HG03039 (cell line): ENCODE data around the gene CLASP1.
"Not testable (repeated sequence)": the region's sequence is repeated elsewhere in the genome, so short reads cannot be mapped to it uniquely, and the experiment has no call there.

Source experiments
- ATAC-seq: cut with Tn5 transposase; IDR thresholded peaks from one replicate; pipeline ENCODE4 v1.9.1; 2021; ENCODE audit warnings: mild to moderate bottlenecking, moderate library complexity; ENCODE audit not compliant: unreplicated experiment

The CLASP1 gene

DNA sequence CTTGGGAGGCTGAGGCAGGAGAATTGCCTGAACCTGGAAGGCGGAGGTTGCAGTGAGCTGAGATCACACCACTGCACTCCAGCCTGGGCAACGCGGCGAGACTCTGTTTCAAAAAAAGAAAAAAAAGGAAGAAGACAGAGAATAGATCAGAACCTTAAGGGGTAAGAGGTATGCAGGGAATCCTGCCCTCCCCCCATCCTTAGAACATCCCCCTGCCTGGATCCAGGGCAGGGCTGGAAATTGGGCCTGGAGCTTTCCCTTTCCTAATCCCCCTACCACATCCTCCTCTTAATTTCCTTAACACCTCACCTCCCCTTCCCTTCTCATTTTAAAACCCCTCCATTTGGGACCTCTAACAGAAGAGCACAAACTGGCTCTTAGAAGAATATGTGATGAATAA lies 62.1 kb downstream of the CLASP1 start:
- no peak for ATAC-seq

DNA sequence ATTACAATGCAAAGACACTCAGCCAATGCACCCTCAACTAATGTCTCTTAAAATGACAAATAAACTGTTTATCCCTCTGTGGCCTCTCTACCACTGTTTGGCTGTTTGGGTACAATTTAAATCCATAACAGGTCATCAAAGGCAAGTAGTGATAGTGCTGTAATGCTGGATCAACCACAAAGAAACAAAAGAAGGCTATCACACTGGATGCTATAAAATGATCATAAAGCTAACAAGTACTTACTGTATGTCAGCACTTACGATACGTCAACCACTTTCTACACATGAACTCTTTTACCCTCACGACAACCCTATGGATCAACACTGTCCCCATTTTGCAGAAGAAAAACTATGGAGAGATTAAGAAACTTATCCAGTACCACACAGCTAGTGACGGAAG lies 64.5 kb downstream of the CLASP1 start:
- no peak for ATAC-seq

DNA sequence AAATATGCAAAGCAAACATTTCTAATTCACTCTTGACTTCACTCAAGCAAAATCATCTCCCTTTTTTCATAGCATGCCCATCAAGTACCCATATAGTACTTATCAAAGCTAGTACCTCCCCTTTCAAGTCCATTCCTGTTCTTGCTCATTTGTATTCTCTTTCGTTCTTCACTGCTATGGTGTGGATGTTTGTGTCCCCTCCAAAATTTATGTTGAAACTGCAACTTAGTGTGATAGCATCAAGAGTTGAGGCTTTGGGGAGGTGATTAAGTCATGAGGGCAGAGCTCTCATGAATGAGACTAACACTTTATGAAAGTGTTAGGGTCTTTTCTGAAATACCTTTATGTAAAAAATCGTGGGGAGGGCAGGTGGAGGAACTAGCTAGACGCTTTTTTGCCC lies 65.7 kb downstream of the CLASP1 start:
- ATAC-seq = no peak

DNA sequence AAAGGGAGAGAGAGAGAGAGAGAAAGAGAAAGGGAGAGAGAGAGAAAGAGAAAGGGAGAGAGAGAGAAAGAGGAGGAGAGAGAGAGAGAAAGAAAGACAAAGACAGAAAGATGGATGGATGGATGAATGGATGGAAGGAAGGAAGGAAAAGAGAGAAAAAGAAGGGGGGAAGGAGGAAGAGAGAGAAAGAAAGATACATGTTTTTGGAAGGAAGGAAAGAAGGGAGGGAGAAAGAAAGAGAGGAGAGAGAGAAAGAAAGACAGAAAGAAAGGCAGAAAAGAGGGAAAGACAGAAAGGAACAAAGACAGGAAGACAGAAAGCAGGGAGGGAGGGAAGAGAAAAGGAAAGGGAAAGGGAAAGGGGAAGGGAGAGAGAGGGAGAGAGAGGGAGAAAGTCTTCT lies 67.0 kb downstream of the CLASP1 start:
- ATAC-seq = no peak

DNA sequence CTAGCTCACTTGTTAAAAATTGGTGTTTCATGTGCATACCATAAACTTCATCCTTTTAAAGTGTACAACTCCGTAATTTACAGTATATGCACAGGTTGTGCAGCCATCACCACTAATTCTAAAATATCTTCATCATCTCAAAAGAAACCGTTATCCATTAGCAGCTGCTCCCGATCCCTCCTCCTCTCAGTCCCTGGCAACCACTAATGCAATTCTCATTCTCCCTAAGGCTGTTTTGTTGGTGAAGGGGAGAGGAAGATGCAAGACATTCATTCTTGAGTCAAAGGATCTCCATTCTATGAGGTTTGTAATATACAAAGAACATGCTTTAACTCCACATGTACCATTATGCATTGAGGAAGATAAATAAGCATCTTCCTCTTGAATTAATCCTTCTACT lies 70.0 kb downstream of the CLASP1 start:
- no peak for ATAC-seq

DNA sequence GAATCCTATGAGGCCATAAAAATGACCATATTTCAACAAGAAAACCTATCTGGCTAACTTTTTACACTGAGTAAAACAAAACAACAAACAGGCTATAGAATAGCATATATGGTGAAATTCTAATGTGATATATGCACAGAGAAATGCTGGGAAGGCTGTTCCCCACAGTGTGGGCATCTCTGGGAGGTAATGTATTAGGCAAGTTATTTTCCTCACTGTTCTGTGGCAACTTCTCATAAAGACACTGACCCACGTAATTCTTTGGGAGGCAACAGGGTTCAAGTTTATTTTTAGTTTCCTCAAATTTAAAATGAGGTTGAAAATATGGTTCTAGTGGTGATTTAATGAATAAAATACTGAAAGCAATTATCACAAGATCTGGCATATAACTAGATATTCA lies 71.9 kb downstream of the CLASP1 start:
- no peak for ATAC-seq

DNA sequence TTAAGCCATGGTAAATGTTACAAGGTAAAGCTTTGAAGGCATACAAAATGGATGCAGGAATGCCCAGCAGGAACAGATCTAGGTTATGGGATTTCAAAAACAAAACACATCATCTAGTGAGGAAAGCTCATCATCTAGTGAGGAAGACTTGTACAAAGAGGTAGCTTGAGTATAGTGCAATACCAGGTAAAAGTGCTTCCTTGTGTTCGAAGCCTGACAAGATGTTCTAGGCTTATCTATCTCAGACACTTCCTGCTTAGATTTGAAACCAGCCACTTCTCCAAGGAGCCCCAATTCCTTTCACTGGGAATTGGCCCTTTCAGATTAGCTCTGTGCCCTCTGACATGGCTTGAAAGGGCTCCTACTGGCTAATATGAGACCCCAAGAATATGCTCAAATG lies 73.0 kb downstream of the CLASP1 start:
- no peak for ATAC-seq

DNA sequence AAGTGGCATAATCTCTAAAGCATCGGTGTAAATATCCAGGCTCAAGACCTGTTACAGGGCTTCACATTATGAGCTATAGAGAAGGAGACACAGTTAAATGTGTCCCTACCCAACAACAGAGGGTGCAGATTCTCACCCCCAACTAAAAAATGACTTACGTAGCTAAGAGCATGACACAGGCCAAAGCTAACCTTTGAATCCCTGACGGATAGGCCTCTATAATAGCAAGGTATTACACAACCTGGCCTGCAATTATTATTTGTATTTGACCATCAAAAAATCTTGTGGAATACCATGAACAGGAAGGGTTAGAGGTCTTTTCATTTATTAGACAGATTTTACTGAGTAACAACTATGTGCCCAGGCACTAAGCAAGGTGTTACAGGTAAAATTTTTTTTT lies 73.5 kb downstream of the CLASP1 start:
- ATAC-seq = no peak

DNA sequence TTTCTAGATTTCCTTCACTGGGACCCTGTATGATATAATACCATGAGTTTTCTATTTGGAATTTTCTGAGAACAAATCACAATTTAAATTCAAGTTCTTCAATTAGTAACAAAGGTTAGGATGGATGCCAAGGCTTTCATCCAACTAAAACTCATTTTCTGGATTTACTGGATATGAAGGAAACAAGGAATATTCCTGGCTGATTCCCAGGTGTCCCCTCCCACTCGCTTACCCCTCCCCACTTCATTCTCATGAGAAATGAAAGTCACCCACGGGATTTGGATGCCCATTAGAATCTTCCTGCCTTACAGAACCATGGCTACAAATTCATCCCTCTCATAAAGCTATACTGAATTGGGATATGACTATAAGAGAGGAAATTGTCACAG lies 78.6 kb downstream of the CLASP1 start:
- ATAC-seq = no peak

DNA sequence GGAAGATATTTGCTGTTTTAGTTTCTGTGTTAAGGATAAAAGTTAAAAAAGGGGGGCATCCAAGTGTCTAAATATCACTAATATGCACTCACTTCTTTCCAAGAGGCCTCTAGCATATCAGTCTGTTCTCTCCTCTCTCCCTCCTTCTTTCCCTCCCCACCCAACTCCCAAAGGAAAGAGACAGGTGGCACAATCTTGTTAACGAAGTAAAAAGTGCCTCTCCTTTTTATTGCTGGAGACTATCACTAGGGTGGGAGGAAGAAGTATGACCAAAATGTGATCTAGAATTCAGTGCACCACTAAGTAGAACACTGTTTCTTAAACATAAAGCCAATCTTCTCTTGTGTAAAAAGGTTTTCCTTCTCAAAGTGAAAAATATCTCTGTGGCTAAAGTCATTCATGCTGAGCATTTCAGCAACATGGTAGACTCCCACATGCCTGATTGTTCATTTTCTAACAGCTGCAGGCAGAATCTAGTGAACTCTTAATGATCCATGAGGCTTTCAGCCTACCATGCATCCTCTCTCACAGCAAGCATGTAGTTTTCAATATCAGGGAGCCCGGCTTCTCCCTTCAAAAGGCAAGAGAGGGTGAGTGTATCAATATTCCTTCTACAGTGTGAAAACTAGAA lies 79.1 kb downstream of the CLASP1 start:
- ATAC-seq = no peak

DNA sequence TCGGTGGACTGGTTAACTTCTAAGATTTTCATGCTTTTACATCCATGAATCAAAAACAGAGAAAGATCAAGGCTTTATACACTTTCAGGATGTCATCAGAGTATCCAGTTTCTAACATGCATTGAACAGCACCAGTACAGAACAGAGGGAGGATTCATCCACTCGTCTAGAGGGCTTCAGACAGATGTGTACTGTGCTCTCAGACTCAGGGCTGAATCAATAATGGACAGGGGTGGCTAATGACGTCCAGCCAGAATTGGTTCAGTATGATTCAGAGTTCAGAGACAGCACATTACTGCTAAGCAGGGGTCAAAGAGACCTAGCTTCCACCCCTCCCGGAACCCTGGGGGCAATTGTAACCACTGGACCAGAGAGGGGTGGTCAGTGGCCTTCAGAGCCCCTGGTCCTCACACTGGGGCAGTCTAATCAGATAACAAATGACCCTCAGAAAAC lies 81.3 kb downstream of the CLASP1 start:
- ATAC-seq = no peak

DNA sequence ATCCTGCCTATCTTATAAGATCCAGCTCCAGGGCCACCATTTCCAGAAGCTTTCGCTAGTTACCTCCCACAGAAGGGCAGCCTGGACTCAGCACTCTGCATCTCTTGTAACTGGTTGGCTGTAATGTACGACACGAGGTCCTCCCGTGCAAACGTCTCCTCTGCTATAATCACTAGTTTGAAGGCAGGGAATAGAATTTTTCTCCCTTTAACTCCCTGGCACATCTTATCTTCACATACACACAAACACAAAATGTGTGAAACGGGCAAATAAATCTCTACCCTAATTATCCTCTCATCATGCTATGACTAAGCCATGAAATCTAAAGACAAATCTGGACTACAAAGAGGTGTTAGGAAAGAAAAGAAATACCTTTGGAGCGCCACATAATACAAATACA lies 81.8 kb downstream of the CLASP1 start:
- ATAC-seq = no peak

DNA sequence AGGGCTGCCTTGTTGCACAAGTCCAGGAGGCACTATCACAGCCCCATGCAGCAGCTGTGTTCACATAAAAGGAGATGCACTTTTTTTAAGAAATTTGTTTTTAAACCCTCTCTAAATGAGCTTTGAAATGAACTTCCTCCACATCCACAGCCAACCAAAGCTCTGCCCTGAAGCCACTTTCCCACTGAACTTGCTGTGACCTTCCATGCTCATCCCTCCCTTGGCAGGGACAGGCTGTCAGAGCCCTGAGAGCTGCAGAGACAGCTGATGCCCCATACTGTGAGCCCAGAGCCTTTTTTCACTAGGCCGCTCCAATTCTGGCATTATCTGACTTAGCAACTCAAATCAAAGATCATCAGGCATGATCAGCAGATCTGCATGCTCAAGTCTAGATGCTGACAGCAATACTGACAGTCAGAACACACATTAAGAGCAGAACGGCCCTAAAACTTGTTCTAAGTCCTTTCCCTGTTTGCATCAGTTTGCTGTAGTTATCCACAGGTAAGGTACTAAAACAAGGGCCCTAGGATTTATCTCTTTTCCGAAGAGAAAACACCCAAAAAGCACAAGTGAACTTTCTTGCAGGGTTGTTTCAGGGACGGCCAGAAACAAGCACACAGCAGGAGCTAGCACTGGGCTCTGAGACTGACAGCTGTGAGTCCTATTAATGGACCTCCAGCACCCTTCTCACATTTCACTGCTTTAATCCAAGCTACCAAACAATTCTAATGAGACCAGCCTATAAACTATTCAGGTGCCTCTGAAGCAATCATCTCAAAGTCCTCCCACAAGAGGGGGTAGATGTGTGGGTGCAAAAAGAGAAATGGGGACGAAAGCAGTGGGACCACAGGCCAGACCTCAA lies 83.6 kb downstream of the CLASP1 start:
- ATAC-seq = no peak

DNA sequence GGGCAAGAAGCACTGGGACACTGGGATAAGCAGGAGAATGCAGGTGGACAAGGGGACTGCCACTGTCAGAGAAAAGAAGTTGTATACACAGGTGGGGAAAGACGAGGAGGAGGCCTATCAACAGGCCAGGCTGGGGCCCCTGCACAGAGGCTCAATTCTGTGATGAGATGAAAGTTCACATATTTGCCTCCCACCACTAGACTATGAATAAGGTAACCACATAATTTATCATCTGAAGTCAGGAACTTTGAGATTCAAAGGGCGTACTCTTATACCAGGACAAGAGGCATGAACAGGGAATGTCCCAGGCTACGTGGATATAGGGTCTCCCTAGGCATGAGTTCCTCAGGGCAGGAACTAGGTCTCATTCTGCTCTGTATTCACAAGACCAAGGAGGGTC lies 84.4 kb downstream of the CLASP1 start:
- ATAC-seq = no peak

DNA sequence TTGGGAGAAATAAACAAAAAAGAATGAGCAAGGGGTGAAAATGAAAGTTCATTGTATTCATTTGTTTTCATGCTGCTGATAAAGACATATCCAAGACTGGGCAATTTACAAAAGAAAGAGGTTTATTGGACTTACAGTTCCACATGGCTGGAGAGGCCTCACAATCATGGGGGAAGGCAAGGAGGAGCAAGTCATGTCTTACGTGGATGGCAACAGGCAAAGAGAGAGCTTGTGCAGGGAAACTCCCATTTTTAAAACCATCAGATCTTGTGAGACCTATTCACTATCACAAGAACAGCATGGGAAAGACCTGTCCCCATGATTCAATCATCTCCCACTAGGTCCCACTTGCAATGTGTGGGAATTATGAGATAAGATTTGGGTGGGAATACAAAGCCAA lies 85.5 kb downstream of the CLASP1 start:
- not testable (repeated sequence) for ATAC-seq

DNA sequence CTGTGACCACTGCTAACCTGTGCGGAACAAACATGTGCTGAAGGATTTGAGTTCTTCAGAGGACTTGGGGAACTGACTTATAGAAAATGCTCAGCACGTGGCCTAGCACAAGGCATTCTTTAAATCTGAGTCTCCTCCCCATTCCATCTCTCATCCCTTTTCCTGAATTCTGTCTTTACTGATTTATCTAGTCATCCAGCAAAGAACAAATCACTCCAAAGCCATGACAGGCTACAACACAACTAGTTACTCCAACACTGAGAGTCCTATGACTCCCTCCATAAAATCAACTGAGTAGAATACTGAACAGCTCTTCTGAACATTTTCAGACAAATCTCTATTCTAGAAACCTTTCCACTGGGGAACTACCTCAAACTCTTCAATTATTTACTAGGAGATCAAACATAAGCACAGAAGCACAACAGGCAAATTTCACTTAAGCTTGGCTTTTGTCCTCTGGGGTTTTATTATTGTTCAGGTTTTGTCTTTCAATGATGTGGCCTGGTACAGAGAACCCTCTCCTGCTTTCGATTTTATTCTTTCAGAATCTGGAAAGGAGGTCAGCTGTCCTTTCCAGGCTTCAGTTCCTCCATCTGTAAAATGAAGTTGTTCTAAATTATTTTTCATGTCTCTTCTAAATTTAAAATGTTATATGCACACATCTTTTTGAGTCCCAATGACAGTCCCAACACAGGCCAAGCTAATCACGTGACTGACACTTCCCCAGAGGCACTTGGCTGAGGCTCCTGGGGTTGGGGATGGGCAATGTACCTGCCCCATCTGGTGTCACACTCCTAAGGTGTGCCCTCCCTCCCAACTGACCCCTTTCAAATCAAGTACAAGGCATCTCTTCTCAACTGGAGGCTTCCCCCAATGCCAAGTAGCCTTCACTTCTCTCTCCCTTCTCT lies 86.7 kb downstream of the CLASP1 start:
- no peak for ATAC-seq

DNA sequence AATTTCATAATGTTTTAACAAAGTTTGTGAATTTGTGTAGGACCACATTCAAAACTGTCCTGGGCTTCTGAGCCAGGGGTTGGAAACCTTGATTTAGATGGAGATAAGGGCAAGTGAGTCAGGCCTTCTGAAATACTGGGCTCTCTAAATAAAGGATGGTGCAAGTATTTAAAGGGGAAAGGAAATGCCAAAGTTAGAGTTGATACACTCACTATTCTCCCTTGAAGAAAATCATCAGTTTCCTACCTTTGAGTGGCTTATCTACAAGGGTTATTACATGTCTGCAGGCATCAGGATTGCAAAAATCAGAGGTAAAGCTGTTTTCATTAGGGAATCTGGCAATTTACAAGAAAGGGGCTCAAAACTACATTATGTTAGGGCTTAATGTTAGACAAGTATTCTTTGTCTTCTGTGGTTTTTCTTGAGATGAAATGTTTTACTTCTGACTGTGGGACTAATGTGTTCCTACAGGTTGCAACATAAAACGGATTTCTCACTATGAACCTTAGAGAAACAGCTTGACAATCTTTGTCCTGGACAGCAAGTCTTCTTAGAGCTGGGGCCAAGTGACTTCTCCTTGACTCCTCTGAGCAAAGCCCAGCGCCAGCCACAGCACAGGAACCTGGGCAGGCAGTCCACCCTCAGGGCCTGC lies 87.5 kb downstream of the CLASP1 start:
- ATAC-seq = no peak

DNA sequence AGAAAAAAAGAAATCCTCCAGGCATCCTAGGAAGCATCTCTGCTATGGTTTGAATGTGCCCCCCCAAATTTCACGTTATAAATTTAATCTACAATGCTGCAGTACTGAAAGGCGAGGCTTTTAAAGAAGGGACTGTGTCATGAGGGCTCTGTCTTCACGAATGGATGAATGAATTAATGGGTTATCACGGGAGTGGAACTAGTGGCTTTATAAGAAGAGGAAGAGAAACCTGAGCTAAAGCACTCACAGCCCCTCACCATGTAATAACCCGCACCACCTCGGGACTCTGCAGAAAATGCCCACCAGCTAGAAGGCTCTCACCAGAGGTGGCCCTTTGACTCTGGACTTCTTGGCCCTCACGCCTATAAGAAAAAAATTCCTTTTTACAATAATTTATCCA lies 90.9 kb downstream of the CLASP1 start:
- no peak for ATAC-seq

DNA sequence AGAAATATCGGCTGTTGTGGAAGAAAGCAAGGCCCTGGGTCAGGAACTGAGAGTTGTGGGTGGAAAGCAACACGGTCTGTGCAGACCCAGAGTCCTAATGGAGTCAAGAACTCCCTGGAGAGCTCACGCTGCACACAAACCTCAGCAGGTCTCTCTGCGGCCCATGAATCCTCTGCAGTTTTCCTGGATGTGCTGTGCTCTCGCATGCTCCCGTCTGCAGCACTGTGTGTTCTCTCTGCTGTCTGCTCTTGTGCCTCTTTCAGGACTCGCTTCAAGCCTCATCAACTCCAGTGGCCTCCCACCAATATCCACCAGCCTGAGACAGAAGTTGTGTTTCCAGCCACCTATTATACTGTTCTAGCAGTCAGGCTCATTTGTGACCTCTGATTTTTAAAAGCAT lies 94.3 kb downstream of the CLASP1 start:
- ATAC-seq = no peak

DNA sequence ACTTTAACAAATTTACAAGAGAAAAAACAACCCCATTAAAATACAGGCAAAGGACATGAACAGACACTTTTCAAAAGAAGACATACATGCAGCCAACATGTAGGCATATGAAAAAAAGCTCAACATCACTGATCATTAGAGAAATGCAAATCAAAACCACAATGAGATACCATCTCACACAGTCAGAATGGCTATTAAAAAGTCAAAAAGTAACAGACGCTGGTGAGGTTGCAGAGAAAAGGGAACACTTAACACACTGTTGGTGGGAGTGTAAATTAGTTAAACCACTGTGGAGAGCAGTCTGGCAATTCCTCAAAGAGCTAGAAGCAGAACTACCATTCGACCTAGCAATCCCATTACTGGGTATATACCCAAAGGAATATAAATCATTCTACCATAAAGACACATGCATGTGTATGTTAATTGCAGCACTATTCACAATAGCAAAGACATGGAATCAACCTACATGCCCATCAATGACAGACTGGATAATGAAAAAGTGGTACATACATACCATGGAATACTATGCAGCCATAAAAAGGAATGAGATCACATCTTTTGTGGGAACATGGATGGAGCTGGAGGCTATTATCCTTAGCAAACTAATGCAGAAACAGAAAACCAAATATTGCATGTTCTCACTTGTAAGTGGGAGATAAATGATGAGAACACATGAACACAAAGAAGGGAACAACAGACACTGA lies 96.6 kb downstream of the CLASP1 start:
- not testable (repeated sequence) for ATAC-seq
